DOHH2 (cell line): ENCODE data around the gene SLC13A4.
A peak's percentile ranks its signal among the peaks of the same experiment; 100 is the strongest.

ENCODE experiments used
- H3F3A ChIP-seq: fragments of 200-600 bp; sonication (generic), shearing (Covaris generic); 2 replicates; pipeline ENCODE4 v1.6.0; 2016; ENCODE audit warnings: antibody characterized with exemption, mild to moderate bottlenecking; ENCODE audit not compliant: control insufficient read depth, insufficient read depth
- H3K27ac ChIP-seq: fragments of 200-600 bp; sonication (generic); 2 replicates; pipeline ENCODE4 v1.5.1; 2014; ENCODE audit warnings: low read depth, mild to moderate bottlenecking, low read length, moderate library complexity
- H3K27me3 ChIP-seq: fragments of 200-600 bp; sonication (generic); 2 replicates; pipeline ENCODE4 v1.6.1; 2014; ENCODE audit warnings: mild to moderate bottlenecking, low read length, mixed read lengths; ENCODE audit not compliant: control insufficient read depth
- H3K36me3 ChIP-seq: fragments of 200-600 bp; sonication (generic); 2 replicates; pipeline ENCODE4 v1.6.1; 2014; ENCODE audit warnings: mild to moderate bottlenecking, low read length, moderate library complexity, mixed read lengths; ENCODE audit not compliant: control insufficient read depth
- H3K4me1 ChIP-seq: fragments of 200-600 bp; sonication (generic); 2 replicates; pipeline ENCODE4 v1.6.1; 2014; ENCODE audit warnings: mild to moderate bottlenecking, low read length, mixed read lengths; ENCODE audit not compliant: control insufficient read depth
- H3K4me2 ChIP-seq: fragments of 200-600 bp; sonication (generic); 2 replicates; pipeline ENCODE4 v1.6.0; 2014; ENCODE audit warnings: mild to moderate bottlenecking, low read length, moderate library complexity
- H3K4me3 ChIP-seq: fragments of 200-600 bp; sonication (generic); 2 replicates; pipeline ENCODE4 v1.5.1; 2014; ENCODE audit warnings: mild to moderate bottlenecking, low read length, mixed read lengths
- H3K79me2 ChIP-seq: fragments of 200-600 bp; sonication (generic); 2 replicates; pipeline ENCODE4 v1.6.1; 2014; ENCODE audit warnings: mild to moderate bottlenecking, low read length, mixed read lengths; ENCODE audit not compliant: control insufficient read depth
- H3K9me2 ChIP-seq: fragments of 200-600 bp; sonication (generic); replicated peaks from 2 replicates; pipeline ENCODE4 v1.6.1; 2014; ENCODE audit warnings: mild to moderate bottlenecking, low read length, mixed read lengths; ENCODE audit not compliant: control insufficient read depth
- H3K9me3 ChIP-seq: fragments of 200-600 bp; sonication (generic); 2 replicates; pipeline ENCODE4 v1.6.1; 2014; ENCODE audit warnings: antibody characterized with exemption, low read length, mixed read lengths; ENCODE audit not compliant: control insufficient read depth, insufficient read depth
- H4K20me1 ChIP-seq: fragments of 200-600 bp; sonication (generic); 2 replicates; pipeline ENCODE4 v1.6.0; 2014; ENCODE audit warnings: low read depth, mild to moderate bottlenecking, antibody characterized with exemption, low read length, moderate library complexity; ENCODE audit not compliant: control insufficient read depth, insufficient read depth
- CTCF ChIP-seq: fragments of 200-600 bp; sonication (generic); IDR thresholded peaks from one replicate; pipeline ENCODE4 v1.5.1; 2014; ENCODE audit warnings: antibody characterized with exemption, mild to moderate bottlenecking, low read depth, low read length; ENCODE audit not compliant: poor library complexity, severe bottlenecking
- EZH2phosphoT487 ChIP-seq: fragments of 200-600 bp; sonication (generic); IDR thresholded peaks from 2 replicates; pipeline ENCODE4 v1.6.1; 2017; ENCODE audit warnings: borderline replicate concordance, mild to moderate bottlenecking, antibody characterized with exemption, low read length, moderate library complexity, mixed read lengths

The SLC13A4 gene

GRCh38 chr7:135661311-135662122 lies 66.5 kb downstream of the SLC13A4 start:
- no peaks in the 10 kb centered on the region for H3K27me3 ChIP-seq
- no peaks in the 10 kb centered on the region for H4K20me1 ChIP-seq
- H3K9me3 ChIP-seq: no peaks in the 10 kb centered on the region
- peaks cover 4% of the 10 kb centered on the region; the same call in 1 of the 2 replicates for H3K36me3 ChIP-seq
- H3K27ac ChIP-seq: no peak overlapping the region
- peak overlapping the region; percentile 84 for H3K4me3 ChIP-seq
- H3K9me2 ChIP-seq: no peaks in the 10 kb centered on the region
- H3F3A ChIP-seq: no peaks in the 10 kb centered on the region
- no peak for TF ChIP-seq EZH2phosphoT487
- no peak for TF ChIP-seq CTCF
- peaks cover 16% of the 10 kb centered on the region for H3K4me1 ChIP-seq
- H3K79me2 ChIP-seq: peaks cover 38% of the 10 kb centered on the region
- H3K4me2 ChIP-seq: peak overlapping the region; percentile 68

- H3K4me2 ChIP-seq: no peak overlapping the region
- TF ChIP-seq EZH2phosphoT487 (no peak), CTCF (no peak)
- no peak overlapping the region for H3K4me3 ChIP-seq
These were observed 68.7 kb downstream of the SLC13A4 start for GRCh38 chr7:135659159-135659846.

GRCh38 chr7:135658564-135658963 lies 69.4 kb downstream of the SLC13A4 start:
- peaks cover 12% of the 10 kb centered on the region for H3K79me2 ChIP-seq
- TF ChIP-seq CTCF (no peak), EZH2phosphoT487 (no peak)
- H3K27me3 ChIP-seq: no peaks in the 10 kb centered on the region
- H3K4me3 ChIP-seq: no peak overlapping the region
- peaks cover 4% of the 10 kb centered on the region; the same call in 1 of the 2 replicates for H3K36me3 ChIP-seq
- 0 out of 2 replicates have a peak, but pooled peaks cover 2% of the 10 kb centered on the region for H3F3A ChIP-seq
- no peaks in the 10 kb centered on the region for H3K9me3 ChIP-seq
- no peak overlapping the region for H3K27ac ChIP-seq
- H3K4me2 ChIP-seq: no peak overlapping the region
- H3K9me2 ChIP-seq: no peaks in the 10 kb centered on the region
- no peaks in the 10 kb centered on the region for H4K20me1 ChIP-seq
- peaks cover 10% of the 10 kb centered on the region for H3K4me1 ChIP-seq

More at GRCh38 chr7:135659159-135659846, 68.7 kb downstream of the SLC13A4 start:
- peaks cover 4% of the 10 kb centered on the region; the same call in 1 of the 2 replicates for H3K36me3 ChIP-seq
- no peak overlapping the region for H3K27ac ChIP-seq
- H3K27me3 ChIP-seq: no peaks in the 10 kb centered on the region
- peaks cover 15% of the 10 kb centered on the region for H3K4me1 ChIP-seq
- peaks cover 20% of the 10 kb centered on the region for H3K79me2 ChIP-seq
- H3F3A ChIP-seq: no peaks in the 10 kb centered on the region
- H4K20me1 ChIP-seq: no peaks in the 10 kb centered on the region
- H3K9me3 ChIP-seq: no peaks in the 10 kb centered on the region
- H3K9me2 ChIP-seq: no peaks in the 10 kb centered on the region
